Body of pancreas (tissue), 4 donors: ENCODE data around the gene SNTG2. TPM values are rescaled to one million over a fixed set of nuclear protein-coding genes. Genes with fewer than 3 reads are reported as not detected.

Experiments used
- ATAC-seq: fragments of 150-250 bp; one replicate; pipeline ENCODE4 v1.9.1; 2016
- DNase-seq, 4 donors: peaks; one replicate each; pipeline ENCODE4 v3.0.0-alpha.2; 2019
- H3K27ac ChIP-seq, 4 donors: fragments of 200-600 bp; sonication (generic); 1 replicate in 3 of 4; 2 replicates in 1 of 4; pipeline versions ENCODE4 v1.5.1 to v1.6.1; 2016 to 2019; ENCODE audit warnings: mild to moderate bottlenecking in 1 of 4, mixed read lengths in 1 of 4, moderate library complexity in 1 of 4
- H3K27me3 ChIP-seq, 2 donors: fragments of 200-600 bp; sonication (generic); one replicate each; pipeline ENCODE4 v1.6.0; 2016; ENCODE audit warnings: mild to moderate bottlenecking in 1 of 2
- H3K36me3 ChIP-seq, 2 donors: fragments of 200-600 bp; sonication (generic); replicated peaks in 1 of 2; 2 replicates each; pipeline ENCODE4 v1.5.1; 2016; ENCODE audit warnings: low read depth in 2 of 2; ENCODE audit not compliant: insufficient read depth in 1 of 2
- H3K4me1 ChIP-seq: fragments of 200-600 bp; sonication (generic); one replicate; pipeline ENCODE4 v1.6.0; 2016
- H3K4me3 ChIP-seq, 2 donors: fragments of 200-600 bp; sonication (generic); 1 replicate in 1 of 2; 2 replicates in 1 of 2; pipeline ENCODE4 v1.5.1; 2016 to 2019
- H3K9me3 ChIP-seq, 3 donors: fragments of 200-600 bp; sonication (generic); 1 replicate in 2 of 3; 2 replicates in 1 of 3; pipeline ENCODE4 v1.5.1; 2016
- POLR2A ChIP-seq, 3 donors: fragments of 450-650 bp; IDR thresholded peaks; one replicate each; pipeline ENCODE4 v1.6.1; 2016; ENCODE audit warnings: antibody characterized with exemption in 3 of 3, mild to moderate bottlenecking in 2 of 3
- WGBS, 2 donors: methylation state at CpG; one replicate each; pipeline ENCODE4 v1.1.5; 2017; 5-methylcytosine and 5-hydroxymethylcytosine counted together
- intact Hi-C: fragments of 100-400 bp; cut with DNase I; formaldehyde crosslinking; loops from one replicate; pipeline ENCODE4 v1.15.1; 2023
- total RNA-seq, 2 donors: library from RNA; depleted of rRNA; stranded (reverse); fragments of >200 nt; gene quantifications; one replicate each; pipeline ENCODE4 v1.1.0, GENCODE V29; 2016
- TF ChIP-seq, protein P1 (sequence below), 7 experiments: fragments of 450-650 bp in 4 of 7; fragments of 200-600 bp in 3 of 7; sonication (generic) in 3 of 7; IDR thresholded peaks; one replicate each; pipeline ENCODE4 v1.5.1; 2016 to 2019; ENCODE audit warnings: antibody characterized with exemption in 7 of 7

SNTG2 gene
- total RNA-seq, 2 donors from 2014 or later: 11.9 to 18.7 TPM

DNA sequence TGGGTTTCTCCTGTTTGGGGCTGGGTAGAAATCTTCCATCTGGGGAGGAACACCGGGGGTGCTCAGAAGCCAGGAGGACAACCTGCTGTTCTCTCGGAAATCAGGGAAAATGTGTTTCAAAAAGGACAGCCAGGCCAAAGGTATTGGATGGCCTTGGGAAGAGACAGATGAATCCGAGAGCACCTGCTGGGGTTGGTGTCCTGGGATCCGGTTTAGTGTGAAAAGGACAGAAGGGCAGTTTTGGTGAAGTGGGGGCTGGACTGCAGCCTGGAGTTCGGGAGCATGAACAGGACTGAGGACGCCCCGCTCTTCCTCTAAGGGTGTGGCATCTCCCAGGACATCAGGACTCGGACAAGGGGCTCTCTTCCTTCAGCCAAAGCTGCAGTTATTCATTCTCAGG is 24.9 kb upstream of the SNTG2 start:
- Histone ChIP-seq H3K36me3 (no peaks in the 10 kb centered on the region), H3K9me3 (no peaks in the 10 kb centered on the region), H3K4me3 (no peak overlapping the region), H3K27me3 (no peaks in the 10 kb centered on the region), H3K27ac (no peak overlapping the region), H3K4me1 (no peaks in the 10 kb centered on the region)
- no peak for DNase-seq
- TF ChIP-seq POLR2A (IDR thresholded peaks at IDR 0.05): no peak
- 77 to 88% methylated on average over 8 of the region's 8 CpGs for WGBS, 2 donors
- ATAC-seq: no peak
- intact Hi-C loops: no loop called here

DNA sequence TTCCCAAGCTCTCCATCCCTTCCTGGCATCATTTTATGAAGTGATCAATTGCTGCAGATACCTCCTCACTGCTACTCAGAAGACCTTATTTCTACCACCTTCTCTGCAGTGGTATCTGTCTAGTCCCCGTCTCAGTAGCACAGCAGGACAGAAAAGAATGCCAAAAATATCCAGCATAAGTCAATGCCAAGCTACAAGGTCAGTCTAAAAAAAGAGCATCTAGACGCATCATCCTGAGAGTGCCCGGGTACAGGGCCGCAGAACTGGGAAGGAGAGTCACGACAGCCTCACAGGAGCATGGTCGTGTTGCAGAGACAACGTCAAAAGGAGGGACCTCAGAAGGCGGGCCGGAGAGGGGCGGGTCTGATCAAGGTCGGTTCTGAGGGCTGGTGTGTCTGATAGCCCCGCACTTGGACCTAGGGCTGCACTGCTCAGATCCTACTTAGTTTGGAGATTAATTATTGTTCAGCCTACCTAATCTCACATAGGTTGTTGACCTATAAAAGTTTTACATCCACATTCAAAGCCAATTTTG is 24.3 kb upstream of the SNTG2 start:
- WGBS, 2 donors: 76 to 83% methylated on average over 12 of the region's 12 CpGs
- Histone ChIP-seq H3K9me3 (no peaks in the 10 kb centered on the region), H3K4me1 (no peaks in the 10 kb centered on the region), H3K4me3 (no peak overlapping the region), H3K27ac (no peak overlapping the region), H3K27me3 (no peaks in the 10 kb centered on the region), H3K36me3 (no peaks in the 10 kb centered on the region)
- no peak for DNase-seq
- TF ChIP-seq POLR2A (IDR thresholded peaks at IDR 0.05): no peak
- TF ChIP-seq, protein P1, sequence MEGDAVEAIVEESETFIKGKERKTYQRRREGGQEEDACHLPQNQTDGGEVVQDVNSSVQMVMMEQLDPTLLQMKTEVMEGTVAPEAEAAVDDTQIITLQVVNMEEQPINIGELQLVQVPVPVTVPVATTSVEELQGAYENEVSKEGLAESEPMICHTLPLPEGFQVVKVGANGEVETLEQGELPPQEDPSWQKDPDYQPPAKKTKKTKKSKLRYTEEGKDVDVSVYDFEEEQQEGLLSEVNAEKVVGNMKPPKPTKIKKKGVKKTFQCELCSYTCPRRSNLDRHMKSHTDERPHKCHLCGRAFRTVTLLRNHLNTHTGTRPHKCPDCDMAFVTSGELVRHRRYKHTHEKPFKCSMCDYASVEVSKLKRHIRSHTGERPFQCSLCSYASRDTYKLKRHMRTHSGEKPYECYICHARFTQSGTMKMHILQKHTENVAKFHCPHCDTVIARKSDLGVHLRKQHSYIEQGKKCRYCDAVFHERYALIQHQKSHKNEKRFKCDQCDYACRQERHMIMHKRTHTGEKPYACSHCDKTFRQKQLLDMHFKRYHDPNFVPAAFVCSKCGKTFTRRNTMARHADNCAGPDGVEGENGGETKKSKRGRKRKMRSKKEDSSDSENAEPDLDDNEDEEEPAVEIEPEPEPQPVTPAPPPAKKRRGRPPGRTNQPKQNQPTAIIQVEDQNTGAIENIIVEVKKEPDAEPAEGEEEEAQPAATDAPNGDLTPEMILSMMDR (IDR thresholded peaks at IDR 0.05): no peak
- ATAC-seq: no peak
- intact Hi-C loops: no loop called here

DNA sequence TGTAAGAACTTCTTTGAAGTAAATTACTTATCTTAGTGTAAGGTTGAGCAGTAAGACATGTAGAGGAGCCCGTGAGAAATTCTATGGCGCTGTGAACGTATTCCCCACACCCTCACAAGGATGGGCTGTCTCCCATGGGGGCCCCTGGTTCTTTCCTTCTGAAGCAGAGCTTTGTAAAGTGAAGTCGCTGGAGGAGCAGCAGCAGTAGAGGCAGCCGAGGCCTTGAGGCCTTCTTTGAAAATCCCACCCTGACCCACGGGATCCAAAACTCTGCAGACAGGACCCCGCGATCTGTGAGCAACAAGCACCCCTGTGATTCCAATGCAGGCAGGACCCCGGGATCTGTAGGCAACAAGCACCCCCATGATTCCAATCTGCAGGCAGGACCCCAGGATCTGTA is 23.8 kb upstream of the SNTG2 start:
- H3K9me3 ChIP-seq: no peaks in the 10 kb centered on the region
- H3K36me3 ChIP-seq: no peaks in the 10 kb centered on the region
- no peak for DNase-seq
- H3K4me1 ChIP-seq: no peaks in the 10 kb centered on the region
- WGBS, 2 donors: 76 to 88% methylated on average over 6 to 9 of the region's 9 CpGs
- TF ChIP-seq POLR2A (IDR thresholded peaks at IDR 0.05): no peak
- TF ChIP-seq, protein P1 (IDR thresholded peaks at IDR 0.05): no peak
- no peak overlapping the region for H3K4me3 ChIP-seq
- intact Hi-C loops: no loop called here
- ATAC-seq: no peak
- no peak overlapping the region for H3K27ac ChIP-seq
- H3K27me3 ChIP-seq: no peaks in the 10 kb centered on the region

DNA sequence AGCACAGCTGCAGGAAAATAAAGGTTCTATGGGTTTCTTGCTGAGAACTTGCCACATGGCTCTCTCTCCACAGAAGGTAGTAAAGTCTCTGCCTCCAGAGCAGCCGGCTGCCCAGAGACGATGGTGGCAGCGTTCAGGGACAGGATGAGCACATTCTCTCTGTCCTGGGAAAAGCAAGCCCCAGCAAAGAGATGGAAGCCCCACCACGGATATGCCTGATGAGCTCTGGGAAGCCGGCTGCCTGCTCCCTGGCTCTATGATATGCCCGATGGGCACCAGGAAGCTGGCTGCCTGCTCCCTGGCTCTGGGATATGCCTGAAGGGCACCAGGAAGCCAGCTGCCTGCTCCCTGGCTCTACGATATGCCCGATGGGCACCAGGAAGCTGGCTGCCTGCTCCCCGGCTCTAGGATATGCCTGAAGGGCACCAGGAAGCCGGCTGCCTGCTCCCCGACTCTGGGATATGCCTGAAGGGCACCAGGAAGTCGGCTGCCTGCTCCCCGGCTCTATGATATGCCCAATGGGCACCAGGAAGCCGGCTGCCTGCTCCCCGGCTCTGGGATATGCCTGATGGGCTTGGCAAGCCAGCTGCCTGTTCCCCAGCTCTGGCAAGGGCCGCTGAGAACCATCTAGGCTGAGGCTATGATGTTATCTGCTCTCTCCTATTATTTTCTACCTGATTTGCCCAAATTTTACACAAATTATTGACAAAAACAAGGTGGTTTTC is 21.5 kb upstream of the SNTG2 start:
- no peaks in the 10 kb centered on the region for H3K36me3 ChIP-seq
- H3K4me3 ChIP-seq: no peak overlapping the region
- no peaks in the 10 kb centered on the region for H3K9me3 ChIP-seq
- DNase-seq (no peak), ATAC-seq (no peak)
- no peaks in the 10 kb centered on the region for H3K27me3 ChIP-seq
- H3K4me1 ChIP-seq: no peaks in the 10 kb centered on the region
- TF ChIP-seq POLR2A (IDR thresholded peaks at IDR 0.05): no peak
- TF ChIP-seq, protein P1 (IDR thresholded peaks at IDR 0.05): no peak
- 78 to 85% methylated on average over 10 to 16 of the region's 16 CpGs for WGBS, 2 donors
- H3K27ac ChIP-seq: no peak overlapping the region
- intact Hi-C loops: no loop called here

DNA sequence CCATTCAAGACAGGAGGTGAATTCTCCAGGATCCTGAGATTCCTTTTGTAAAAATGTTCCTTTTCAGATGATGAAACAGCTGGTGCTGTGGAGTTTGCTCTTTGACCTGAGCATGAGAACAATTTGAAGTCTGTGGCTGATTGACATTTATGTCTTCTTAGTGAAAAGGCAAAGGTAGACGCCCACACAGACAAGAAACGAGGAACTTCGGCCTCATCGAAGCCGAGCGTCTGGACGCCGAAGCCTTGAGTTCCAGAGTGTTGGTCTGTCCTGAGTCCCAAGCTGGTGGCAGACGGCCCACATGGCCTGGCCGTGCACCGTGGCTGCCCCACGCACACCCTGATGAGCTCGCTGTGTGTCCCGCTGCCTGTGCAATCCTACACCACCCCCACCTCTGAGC is 20.7 kb upstream of the SNTG2 start:
- intact Hi-C loops: no loop called here

More for the DNA sequence above, 20.7 kb upstream of the SNTG2 start:
- Histone ChIP-seq H3K36me3 (no peaks in the 10 kb centered on the region), H3K4me3 (no peak overlapping the region), H3K27me3 (no peaks in the 10 kb centered on the region), H3K9me3 (no peaks in the 10 kb centered on the region), H3K4me1 (no peaks in the 10 kb centered on the region), H3K27ac (no peak overlapping the region)
- 86 to 88% methylated on average over 10 to 14 of the region's 14 CpGs for WGBS, 2 donors
- no peak for TF ChIP-seq POLR2A (IDR thresholded peaks at IDR 0.05)
- TF ChIP-seq, protein P1 (IDR thresholded peaks at IDR 0.05): no peak
- DNase-seq (no peak), ATAC-seq (no peak)
